Daoy (cell line): ENCODE results near the gene DACT1. TPM values are rescaled to one million over a fixed set of nuclear protein-coding genes. Genes with fewer than 3 reads are reported as not detected.

Source experiments
- DNase-seq: peaks from one replicate; pipeline ENCODE4 v3.0.0-alpha.2; 2015; ENCODE audit warnings: low read depth
- total RNA-seq: library from RNA; depleted of rRNA; stranded (reverse); fragments of >200 nt; shearing (Covaris generic); gene quantifications from 2 replicates; pipeline ENCODE4 v1.2.3, GENCODE V29; 2014; rRNA removed

The DACT1 gene
- total RNA-seq, 1 experiment from 2014 or later: 18.3 TPM

DNA sequence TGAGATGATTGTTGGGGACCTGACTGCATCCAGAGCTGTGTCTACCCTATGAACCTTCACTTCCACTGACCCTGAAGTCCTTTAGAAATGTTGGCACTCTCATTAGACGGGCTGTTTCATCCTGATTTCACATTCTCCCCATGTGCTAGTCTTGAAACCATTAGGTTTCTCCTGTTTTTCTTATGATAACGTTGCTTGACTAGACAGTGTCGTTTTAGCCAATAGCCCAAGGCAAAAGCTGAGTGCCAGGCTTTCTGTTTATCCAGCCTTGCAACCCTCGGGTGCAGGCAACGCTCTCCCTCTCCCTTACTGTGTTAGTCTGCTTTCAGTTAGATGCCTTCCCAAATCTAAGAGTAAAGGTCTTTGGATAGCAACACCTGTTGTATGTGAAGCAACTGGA is 30.1 kb downstream of the DACT1 start:
- DNase-seq: peak; percentile 49

DNA sequence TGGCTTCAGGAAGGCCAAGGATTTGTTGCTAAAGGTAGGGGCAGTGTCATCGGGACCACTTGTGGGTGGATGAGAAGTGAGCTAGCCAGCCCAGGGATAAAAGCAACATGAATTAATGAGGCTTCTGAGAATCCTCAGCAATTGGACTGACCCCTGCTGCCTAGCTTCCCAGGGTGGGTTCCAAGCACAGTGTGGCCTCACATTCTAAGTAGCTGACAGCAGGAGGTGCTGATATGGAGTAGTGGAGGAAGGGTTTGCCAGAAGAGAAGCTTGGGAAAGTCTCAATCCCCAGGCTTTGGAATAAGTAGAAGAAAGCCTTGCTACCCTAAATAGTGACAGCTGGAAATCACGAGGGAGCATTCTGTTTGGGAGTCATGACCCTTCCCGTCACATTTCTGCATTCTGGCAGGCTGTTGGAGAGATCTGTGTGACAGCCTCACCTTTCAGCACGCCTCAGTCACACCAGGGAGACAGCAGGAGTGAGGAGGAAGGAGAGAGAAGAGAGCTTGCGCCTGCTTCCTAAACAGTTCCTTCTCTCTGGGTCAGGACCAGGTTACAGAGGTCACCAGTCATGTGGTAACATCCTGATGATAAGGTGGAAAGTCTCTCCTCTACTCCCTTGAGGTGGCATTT is 31.2 kb downstream of the DACT1 start:
- DNase-seq: no peak

DNA sequence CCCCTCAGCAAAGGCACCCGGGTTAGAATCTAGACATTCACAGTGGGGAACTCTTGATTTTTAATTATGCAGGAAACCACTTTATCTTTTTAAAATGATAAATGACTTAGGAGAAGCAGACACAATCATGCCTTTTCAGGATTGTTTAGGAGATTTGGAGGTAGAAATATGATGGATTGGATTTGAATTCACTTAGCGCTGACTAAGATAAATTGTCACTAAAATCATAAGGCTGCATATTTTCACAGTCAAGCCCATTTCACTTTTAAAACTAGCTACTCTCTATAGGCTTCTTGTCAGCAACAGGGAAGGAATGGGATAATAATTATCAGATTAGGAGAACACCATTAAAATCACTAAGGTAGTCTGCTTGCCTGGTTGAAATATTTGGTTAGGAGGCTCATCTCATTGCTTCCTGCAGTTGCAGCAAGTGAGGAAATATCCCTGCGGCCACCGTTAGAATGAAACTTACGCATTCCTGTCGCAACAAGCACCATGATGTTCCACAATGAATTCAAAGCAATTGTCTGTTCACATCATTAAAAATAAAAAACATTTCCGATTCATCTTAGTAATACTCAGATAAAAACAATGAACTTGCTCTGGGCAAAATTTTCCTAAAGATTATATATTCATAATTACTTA is 31.9 kb downstream of the DACT1 start:
- DNase-seq: no peak

DNA sequence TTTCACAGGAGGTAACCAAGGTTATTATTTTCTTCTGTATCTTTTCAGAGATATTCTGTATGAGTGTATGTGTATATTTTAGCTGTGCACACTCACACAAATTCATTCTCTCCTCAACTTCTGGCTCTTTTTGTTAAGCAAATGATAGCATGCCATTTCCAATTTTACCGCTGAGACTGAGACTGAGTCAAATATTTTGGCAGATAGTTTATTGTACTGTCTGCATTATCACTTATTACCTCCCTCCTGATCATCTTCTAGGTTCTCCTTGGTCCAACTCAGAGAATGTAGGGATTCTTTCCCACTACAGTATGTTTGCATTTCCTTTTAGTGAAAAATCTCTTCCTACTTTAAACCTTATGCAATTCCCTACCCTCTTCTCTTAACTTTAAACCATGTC is 33.3 kb downstream of the DACT1 start:
- DNase-seq: no peak

DNA sequence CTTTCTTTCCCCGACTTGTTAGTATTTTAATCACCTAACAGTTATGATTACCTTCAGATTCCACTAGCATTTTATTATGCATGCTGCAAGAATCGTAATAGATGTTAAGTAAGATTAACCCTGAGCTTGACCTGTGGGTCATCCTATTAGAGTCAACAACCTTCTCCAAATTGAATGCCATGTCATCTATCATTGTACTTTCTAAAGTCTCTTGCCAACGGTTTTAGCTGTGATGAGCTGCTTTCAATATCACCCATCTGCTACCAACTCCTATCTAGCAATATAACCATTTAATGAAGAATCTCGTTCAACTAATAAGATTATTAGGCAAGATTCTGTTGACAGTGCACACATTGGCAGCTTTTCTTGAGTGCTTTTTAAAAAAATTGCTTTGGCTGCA is 33.7 kb downstream of the DACT1 start:
- no peak for DNase-seq

GRCh38 chr14:58673722-58674121 is 36.0 kb downstream of the DACT1 start:
- no peak for DNase-seq

GRCh38 chr14:58677001-58677400 is 39.2 kb downstream of the DACT1 start:
- DNase-seq: no peak

GRCh38 chr14:58677517-58677916 is 39.8 kb downstream of the DACT1 start:
- no peak for DNase-seq

DNA sequence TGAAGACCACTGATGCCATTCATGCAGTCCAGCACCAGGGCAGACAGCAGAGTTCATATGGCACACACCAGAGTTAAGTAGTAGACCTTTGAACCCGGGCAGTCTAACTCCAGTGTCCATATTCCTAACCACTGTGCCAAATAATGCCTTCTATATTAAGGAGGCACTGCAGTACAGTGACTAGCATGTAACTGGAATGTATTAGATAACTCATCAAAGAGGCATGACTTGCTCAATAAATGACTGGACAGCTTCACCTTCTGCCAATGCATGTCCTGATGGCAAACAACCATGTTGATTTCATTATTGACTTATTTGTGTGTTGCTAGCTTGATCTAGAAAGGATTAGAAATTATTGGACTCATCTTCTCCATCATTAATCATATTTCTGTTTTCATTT is 40.2 kb downstream of the DACT1 start:
- DNase-seq: no peak

DNA sequence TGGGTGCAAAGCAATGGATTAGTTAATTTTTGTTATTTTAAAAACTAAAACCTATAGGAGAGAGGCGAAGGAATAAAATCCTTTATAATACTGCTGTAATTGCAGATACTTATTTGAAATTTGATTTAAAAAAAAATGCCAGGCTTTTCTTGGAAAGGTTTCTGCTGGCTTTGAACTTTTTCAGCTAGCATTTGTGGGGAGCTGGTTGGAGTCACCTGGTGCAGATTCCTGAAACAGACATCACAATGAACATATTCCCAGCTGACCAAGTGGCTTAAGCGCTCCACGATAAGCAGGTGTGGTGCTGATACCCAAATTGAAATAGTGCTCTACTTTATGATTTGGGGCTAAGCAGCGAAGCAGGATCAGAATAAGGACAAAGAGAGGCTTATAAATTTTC is 42.9 kb downstream of the DACT1 start:
- no peak for DNase-seq

GRCh38 chr14:58687232-58687795 is 49.6 kb downstream of the DACT1 start:
- no peak for DNase-seq

DNA sequence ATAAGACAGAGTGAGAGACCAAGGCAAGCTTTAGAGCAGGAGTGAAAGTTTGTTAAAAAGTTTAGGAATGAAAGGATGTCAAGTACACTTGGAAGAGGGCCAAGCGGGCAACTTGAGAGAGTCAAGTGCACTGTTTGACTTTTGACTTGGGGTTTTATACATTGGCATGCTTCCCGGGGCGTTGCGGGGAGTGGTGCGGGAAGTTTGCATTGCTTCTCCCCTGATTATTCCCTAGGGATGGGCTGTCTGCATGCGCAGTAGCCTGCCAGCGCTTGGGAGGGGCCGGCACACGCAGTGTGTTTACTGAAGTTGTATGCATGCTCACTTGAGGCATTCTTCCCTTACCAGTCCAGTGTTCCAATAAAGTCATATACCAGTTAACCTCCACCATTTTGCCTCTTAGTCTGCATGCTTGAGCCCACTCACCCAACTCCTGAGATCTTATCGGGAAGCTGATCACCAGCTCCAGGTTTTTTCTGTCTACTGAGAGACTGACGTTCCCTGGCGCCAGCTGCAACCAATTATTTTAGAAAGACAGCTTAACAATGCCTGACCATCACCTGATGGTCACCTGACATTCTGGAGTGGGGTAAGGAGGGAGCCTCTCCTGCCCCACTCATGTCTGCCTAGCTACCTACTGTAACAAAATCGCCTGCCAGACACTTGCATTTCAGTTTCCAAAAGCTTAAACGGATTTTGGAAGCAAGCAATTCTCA is 53.2 kb downstream of the DACT1 start:
- no peak for DNase-seq

DNA sequence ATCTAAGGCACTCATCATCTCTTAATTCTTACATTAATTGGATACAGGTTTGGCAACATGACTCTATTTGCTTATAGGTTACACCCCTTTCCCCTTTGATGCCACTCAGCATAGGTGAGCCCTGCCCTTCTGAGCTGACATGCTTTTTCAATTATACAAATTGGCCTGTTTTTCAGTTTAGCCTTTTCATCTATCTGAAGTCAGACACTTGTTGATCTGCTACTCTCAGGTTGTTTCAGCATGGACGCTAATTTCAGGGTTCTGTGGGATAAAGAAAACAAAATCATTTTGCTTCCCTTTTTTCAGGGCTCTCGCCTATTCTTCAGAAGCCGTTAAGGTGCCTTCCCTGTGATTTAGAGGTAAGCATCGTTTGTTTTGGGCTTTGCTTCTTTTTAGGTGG is 55.3 kb downstream of the DACT1 start:
- DNase-seq: no peak

- DNase-seq: no peak
Measured at GRCh38 chr14:58695514-58695913, 57.8 kb downstream of the DACT1 start.

- no peak for DNase-seq
Measured at GRCh38 chr14:58697266-58697929, 59.6 kb downstream of the DACT1 start.

Other genes starting within 250 kb of the DACT1 start
- gene TOMM20L, start 242.0 kb upstream of the DACT1 start, total RNA-seq: not detected in 2 replicates
- gene TIMM9, start 210.4 kb upstream of the DACT1 start, total RNA-seq: 37.1 and 62.6 TPM in 2 replicates
- 49.8 and 81.4 TPM in 2 replicates for gene KIAA0586, start 210.2 kb upstream of the DACT1 start, total RNA-seq